Left lung (tissue), 10 donors: ENCODE data around the gene ANKRD12. TPM values are rescaled to one million over a fixed set of nuclear protein-coding genes. Genes with fewer than 3 reads are reported as not detected.

Experiments used
- ATAC-seq: fragments of 200-7000 bp; cut with Tn5 transposase; one replicate; pipeline ENCODE4 v1.9.1; 2020; ENCODE audit warnings: moderate library complexity
- DNase-seq, 4 donors: peaks; one replicate each; pipeline ENCODE4 v3.0.0-alpha.2; 2013 to 2020
- H3K27ac ChIP-seq, 2 donors: fragments of 200-600 bp; sonication (generic) in 1 of 2; one replicate each; pipeline versions ENCODE4 v1.5.0 to v1.8.0; 2020 to 2021
- H3K27me3 ChIP-seq, 2 donors: fragments of 200-600 bp; sonication (generic) in 1 of 2; one replicate each; pipeline versions ENCODE4 v1.5.0 to v1.8.0; 2020 to 2021
- H3K36me3 ChIP-seq, 2 donors: fragments of 200-600 bp; sonication (generic) in 1 of 2; one replicate each; pipeline versions ENCODE4 v1.5.0 to v1.8.0; 2020 to 2021
- H3K4me1 ChIP-seq, 2 donors: fragments of 200-600 bp; one replicate each; pipeline ENCODE4 v1.8.0; 2021
- H3K4me3 ChIP-seq, 2 donors: fragments of 200-600 bp; sonication (generic) in 1 of 2; one replicate each; pipeline versions ENCODE4 v1.5.0 to v1.8.0; 2020 to 2021; ENCODE audit warnings: mild to moderate bottlenecking in 1 of 2
- H3K9me3 ChIP-seq, 2 donors: fragments of 200-600 bp; sonication (generic) in 1 of 2; one replicate each; pipeline versions ENCODE4 v1.5.0 to v1.8.0; 2020 to 2021
- intact Hi-C, 2 donors: fragments of 100-400 bp; cut with DNase I; formaldehyde crosslinking; loops; one replicate each; pipeline versions ENCODE4 v1.11.2 to v1.14.2; 2022
- polyA plus RNA-seq, 6 donors: library from polyadenylated mRNA; unstranded; fragments of 120-200 nt; gene quantifications; one replicate each; pipeline ENCODE4 v1.2.1, GENCODE V29; 2013; ENCODE audit not compliant: insufficient read length in 6 of 6
- total RNA-seq, 2 donors: library from RNA; stranded (reverse); fragmentation: NEBNext Ultra II Directional; extraction: Animal tissue kit (Norgen Biotek cat#: 25700); gene quantifications; one replicate each; pipeline ENCODE4 v1.2.1, GENCODE V29; 2021
- TF ChIP-seq, protein P1 (sequence below), 2 donors: fragments of 200-600 bp; sonication (generic) in 1 of 2; IDR thresholded peaks; one replicate each; pipeline versions ENCODE4 v1.5.0 to v1.8.0; 2021; ENCODE audit warnings: antibody characterized with exemption in 2 of 2
- donor health status: DM: no; HTN: yes; CAD: no.
- donor health status: DM: no; HTN: no; CAD: no.

The ANKRD12 gene
- total and polyA plus RNA-seq, 8 donors = 20.0 to 64.3 (median 31.4) TPM

DNA sequence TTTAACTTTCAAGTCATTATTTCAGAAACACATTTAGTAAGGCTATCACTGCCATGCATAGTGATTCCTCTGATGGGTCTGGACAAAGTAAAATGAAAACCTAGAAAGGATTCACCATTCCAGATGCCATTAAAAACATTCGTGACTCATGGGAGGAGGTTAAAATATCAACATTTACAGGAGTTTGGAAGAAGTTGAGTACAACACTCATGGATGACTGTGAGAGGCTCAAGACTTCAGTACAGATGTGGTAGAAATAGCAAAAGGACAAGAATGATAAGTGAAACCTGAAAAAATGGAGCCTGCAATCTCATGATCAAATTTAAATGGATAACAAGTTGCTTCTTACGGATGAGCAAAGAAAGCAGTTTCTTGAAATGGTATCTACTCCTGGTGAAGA lies 192.2 kb downstream of the ANKRD12 start:
- Histone ChIP-seq H3K36me3 (no peaks in the 10 kb centered on the region), H3K27ac (no peak overlapping the region), H3K27me3 (no peaks in the 10 kb centered on the region), H3K4me1 (no peaks in the 10 kb centered on the region), H3K4me3 (no peak overlapping the region), H3K9me3 (peaks cover 0 to 12% of the 10 kb centered on the region in 2 donors)
- TF ChIP-seq, protein P1, sequence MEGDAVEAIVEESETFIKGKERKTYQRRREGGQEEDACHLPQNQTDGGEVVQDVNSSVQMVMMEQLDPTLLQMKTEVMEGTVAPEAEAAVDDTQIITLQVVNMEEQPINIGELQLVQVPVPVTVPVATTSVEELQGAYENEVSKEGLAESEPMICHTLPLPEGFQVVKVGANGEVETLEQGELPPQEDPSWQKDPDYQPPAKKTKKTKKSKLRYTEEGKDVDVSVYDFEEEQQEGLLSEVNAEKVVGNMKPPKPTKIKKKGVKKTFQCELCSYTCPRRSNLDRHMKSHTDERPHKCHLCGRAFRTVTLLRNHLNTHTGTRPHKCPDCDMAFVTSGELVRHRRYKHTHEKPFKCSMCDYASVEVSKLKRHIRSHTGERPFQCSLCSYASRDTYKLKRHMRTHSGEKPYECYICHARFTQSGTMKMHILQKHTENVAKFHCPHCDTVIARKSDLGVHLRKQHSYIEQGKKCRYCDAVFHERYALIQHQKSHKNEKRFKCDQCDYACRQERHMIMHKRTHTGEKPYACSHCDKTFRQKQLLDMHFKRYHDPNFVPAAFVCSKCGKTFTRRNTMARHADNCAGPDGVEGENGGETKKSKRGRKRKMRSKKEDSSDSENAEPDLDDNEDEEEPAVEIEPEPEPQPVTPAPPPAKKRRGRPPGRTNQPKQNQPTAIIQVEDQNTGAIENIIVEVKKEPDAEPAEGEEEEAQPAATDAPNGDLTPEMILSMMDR (IDR thresholded peaks at IDR 0.05) = no peak
- DNase-seq (no peak), ATAC-seq (no peak)
- intact Hi-C loops = no loop called here

DNA sequence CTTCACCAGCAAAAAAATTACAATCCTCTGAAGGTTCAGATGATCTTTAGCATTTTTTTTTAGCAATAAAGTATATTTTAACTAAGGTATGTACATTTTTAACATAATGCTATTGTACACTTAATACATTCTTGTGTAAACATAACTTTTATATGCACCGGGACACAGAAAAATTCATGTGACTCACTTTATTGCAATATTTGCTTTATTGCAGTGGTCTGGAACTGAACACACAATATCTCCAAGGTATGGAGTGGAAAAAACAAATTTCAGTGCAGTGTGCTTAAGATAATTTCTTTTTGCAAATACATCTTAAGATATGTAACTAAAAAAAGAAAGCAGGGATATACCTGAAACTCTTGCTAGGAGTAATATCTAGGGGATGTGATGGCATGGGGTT lies 192.9 kb downstream of the ANKRD12 start:
- intact Hi-C loops = no loop called here
- TF ChIP-seq, protein P1 (IDR thresholded peaks at IDR 0.05) = no peak
- no peaks in the 10 kb centered on the region for H3K36me3 ChIP-seq
- DNase-seq = no peak
- H3K27me3 ChIP-seq = no peaks in the 10 kb centered on the region
- no peak overlapping the region for H3K27ac ChIP-seq
- no peak for ATAC-seq
- no peaks in the 10 kb centered on the region for H3K4me1 ChIP-seq
- peaks cover 0 to 12% of the 10 kb centered on the region in 2 donors for H3K9me3 ChIP-seq
- H3K4me3 ChIP-seq = no peak overlapping the region

DNA sequence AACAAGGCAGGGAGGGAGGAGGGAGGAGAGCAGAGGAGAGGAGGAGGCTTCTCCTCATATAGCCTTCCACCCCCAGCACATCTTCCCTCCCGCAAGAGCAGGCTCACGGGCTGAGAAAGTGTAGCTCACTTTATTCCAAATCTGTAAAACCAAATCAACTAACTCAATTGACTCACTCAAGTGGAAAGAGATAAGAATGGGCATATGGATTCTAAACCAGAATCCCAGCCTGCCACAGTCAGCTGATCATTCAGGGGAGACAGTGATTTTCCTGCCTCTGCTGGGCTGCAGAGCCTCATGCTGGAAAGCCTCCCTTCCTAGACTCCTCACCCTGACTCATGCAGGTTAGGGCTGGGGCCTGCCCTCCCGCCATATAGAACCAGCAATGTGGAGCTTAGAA lies 193.8 kb downstream of the ANKRD12 start:
- intact Hi-C loops = no loop called here
- DNase-seq (no peak), ATAC-seq (no peak)

DNA sequence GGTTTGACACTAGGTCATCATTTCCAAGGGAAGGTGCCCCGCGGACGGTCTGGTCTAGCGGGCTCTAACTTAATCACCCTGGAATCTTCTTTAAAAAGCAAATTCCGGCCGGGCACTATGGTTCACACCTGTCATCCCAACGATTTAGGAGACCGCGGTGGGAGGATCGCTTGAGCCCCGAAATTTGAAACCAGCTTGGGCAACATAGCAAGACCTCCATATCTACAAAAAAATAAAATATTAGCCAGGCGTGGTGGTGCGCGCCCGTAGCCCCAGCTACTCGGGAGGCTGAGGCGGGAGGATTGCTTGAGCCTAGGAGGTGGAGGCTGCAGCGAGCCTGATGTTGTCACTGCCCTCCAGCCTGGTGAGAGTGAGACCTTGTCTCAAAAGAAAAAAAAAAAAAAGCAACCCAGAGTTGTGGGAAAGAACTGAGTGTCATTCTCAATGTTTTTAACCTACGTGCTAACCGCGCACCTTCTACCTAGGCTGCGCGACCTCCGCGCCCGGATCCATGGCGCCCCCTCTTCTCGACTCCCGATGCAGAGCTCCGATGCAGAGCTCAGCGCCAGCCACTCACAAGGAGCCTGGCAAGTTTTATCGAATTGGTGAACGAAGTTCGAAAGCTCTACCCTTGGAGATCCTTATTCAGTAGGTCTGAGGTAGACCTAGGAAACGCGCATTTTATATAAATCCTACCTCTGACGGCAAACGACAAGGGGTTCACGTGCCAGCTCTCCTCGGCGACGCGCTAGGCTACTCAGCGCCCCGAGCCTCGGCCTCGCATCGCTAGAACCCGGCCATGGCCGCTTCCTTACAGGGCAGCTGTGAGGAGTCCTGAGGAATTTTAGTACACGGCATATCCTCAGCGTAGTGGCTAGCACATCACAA lies 197.1 kb downstream of the ANKRD12 start:
- H3K36me3 ChIP-seq = no peaks in the 10 kb centered on the region
- ATAC-seq (peak; percentile 63), DNase-seq (peak in 1 of 4 donors; percentile 81)
- intact Hi-C loops = no loop called here
- peaks cover 4 to 18% of the 10 kb centered on the region in 2 donors for H3K4me1 ChIP-seq
- TF ChIP-seq, protein P1 (IDR thresholded peaks at IDR 0.05) = no peak
- no peaks in the 10 kb centered on the region for H3K27me3 ChIP-seq
- H3K4me3 ChIP-seq = peak overlapping the region; percentile 51 to 92
- peak overlapping the region; percentile 67 to 87 for H3K27ac ChIP-seq
- H3K9me3 ChIP-seq = peaks cover 0 to 2% of the 10 kb centered on the region in 2 donors

More for the DNA sequence above, 193.8 kb downstream of the ANKRD12 start:
- no peaks in the 10 kb centered on the region for H3K36me3 ChIP-seq
- H3K4me3 ChIP-seq = no peak overlapping the region
- no peaks in the 10 kb centered on the region for H3K27me3 ChIP-seq
- TF ChIP-seq, protein P1 (IDR thresholded peaks at IDR 0.05) = no peak
- peaks cover 1 to 2% of the 10 kb centered on the region in 2 donors for H3K4me1 ChIP-seq
- H3K27ac ChIP-seq = no peak overlapping the region
- H3K9me3 ChIP-seq = peaks cover 0 to 12% of the 10 kb centered on the region in 2 donors

DNA sequence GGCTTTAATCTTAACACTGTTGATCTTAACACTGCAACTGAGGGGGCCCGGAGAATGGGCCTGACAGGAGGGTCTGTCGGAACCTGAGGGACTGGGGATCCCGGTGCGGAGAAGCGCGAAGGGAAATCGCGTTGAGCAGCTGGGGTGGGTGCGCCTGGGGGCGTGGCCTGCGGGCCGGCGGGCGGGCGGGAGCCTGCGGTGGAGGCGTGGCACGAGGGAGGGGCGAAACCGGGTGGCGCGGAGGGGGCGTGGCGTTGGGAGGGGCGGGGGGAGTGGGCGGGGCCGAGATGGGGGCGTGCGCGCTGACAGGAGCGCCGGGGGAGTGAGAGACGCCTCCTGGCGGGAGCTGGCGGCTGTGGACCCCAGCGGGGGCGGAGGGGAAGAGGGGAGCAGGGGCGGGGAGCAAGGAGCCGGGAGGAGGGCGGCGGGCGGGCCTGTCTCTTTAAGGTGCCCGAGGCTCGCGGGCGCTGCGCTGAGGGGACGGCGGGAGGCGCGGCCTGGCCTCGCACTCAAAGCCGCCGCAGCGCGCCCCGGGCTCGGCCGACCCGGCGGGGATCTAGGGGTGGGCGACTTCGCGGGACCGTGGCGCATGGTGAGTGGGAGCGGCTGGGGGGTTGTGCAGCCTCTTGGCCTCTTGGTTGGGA lies 197.9 kb downstream of the ANKRD12 start, which contains the start of gene TWSG1:
TSS of gene TWSG1 (plus strand) at position 445 of the 644 bp plus-strand sequence. CDS start 2,457 bp downstream, outside the sequence.
- no peaks in the 10 kb centered on the region for H3K9me3 ChIP-seq
- no peaks in the 10 kb centered on the region for H3K36me3 ChIP-seq
- H3K4me1 ChIP-seq = peaks cover 4 to 18% of the 10 kb centered on the region in 2 donors
- intact Hi-C loops = no loop called here
- H3K27ac ChIP-seq = peak within 1 kb of the TSS; percentile 79 to 87
- TF ChIP-seq, protein P1 (IDR thresholded peaks at IDR 0.05) = peak; percentile 43 to 60
- peak within 1 kb of the TSS; percentile 85 to 92 for H3K4me3 ChIP-seq
- no peaks in the 10 kb centered on the region for H3K27me3 ChIP-seq
- peak; percentile 89 to 99 (median 97) for DNase-seq
- peak; percentile 95 for ATAC-seq
